Loucy (cell line): ENCODE data around the gene ANKRD49.

ENCODE experiments used
- H2AFZ ChIP-seq: fragments of 200-600 bp; sonication (generic); 2 replicates; pipeline ENCODE4 v1.6.0; 2016; ENCODE audit warnings: antibody characterized with exemption, mild to moderate bottlenecking, low read length, moderate library complexity
- H3F3A ChIP-seq: fragments of 200-600 bp; 2 replicates; pipeline ENCODE4 v1.6.0; 2016; ENCODE audit warnings: antibody characterized with exemption, low read depth, mild to moderate bottlenecking
- H3K27me3 ChIP-seq: fragments of 200-600 bp; sonication (generic); 2 replicates; pipeline ENCODE4 v1.6.1; 2014; ENCODE audit warnings: low read length, mild to moderate bottlenecking; ENCODE audit not compliant: insufficient read depth, poor library complexity, severe bottlenecking
- H3K36me3 ChIP-seq: fragments of 200-600 bp; sonication (generic); 2 replicates; pipeline ENCODE4 v1.6.1; 2016; ENCODE audit warnings: low read length; ENCODE audit not compliant: insufficient read depth
- H3K4me1 ChIP-seq: fragments of 200-600 bp; sonication (generic); 2 replicates; pipeline ENCODE4 v1.5.1; 2014; ENCODE audit warnings: low read length, mild to moderate bottlenecking; ENCODE audit not compliant: insufficient read depth, poor library complexity, severe bottlenecking
- H3K4me2 ChIP-seq: fragments of 200-600 bp; sonication (generic); 2 replicates; pipeline ENCODE4 v1.6.0; 2014; ENCODE audit warnings: antibody characterized with exemption, low read length, low read depth, mild to moderate bottlenecking; ENCODE audit not compliant: poor library complexity, severe bottlenecking
- H3K4me3 ChIP-seq: fragments of 200-600 bp; sonication (generic); 2 replicates; pipeline ENCODE4 v1.5.1; 2014; ENCODE audit warnings: low read length, mild to moderate bottlenecking, mixed read lengths; ENCODE audit not compliant: poor library complexity, severe bottlenecking
- H3K79me2 ChIP-seq: fragments of 200-600 bp; sonication (generic); 2 replicates; pipeline ENCODE4 v1.6.1; 2014; ENCODE audit warnings: low read length; ENCODE audit not compliant: insufficient read depth
- H3K9ac ChIP-seq: fragments of 200-600 bp; sonication (generic); 2 replicates; pipeline ENCODE4 v1.6.0; 2014; ENCODE audit warnings: mild to moderate bottlenecking, low read depth, low read length, moderate library complexity; ENCODE audit not compliant: poor library complexity, severe bottlenecking
- H3K9me2 ChIP-seq: fragments of 200-600 bp; sonication (generic); replicated peaks from 2 replicates; pipeline ENCODE4 v1.6.1; 2016; ENCODE audit warnings: low read depth, low read length, mixed read lengths
- H3K9me3 ChIP-seq: fragments of 200-600 bp; sonication (generic); 2 replicates; pipeline ENCODE4 v1.6.1; 2014; ENCODE audit warnings: mild to moderate bottlenecking, antibody characterized with exemption, low read length, low read depth; ENCODE audit not compliant: insufficient read depth
- H4K20me1 ChIP-seq: fragments of 200-600 bp; sonication (generic); 2 replicates; pipeline ENCODE4 v1.6.0; 2014; ENCODE audit warnings: antibody characterized with exemption, low read length, mild to moderate bottlenecking; ENCODE audit not compliant: insufficient read depth, poor library complexity, severe bottlenecking
- CTCF ChIP-seq: fragments of 200-600 bp; sonication (generic); conservative IDR thresholded peaks from 2 replicates; pipeline ENCODE4 v1.5.1; 2014; ENCODE audit warnings: mild to moderate bottlenecking, antibody characterized with exemption, low read length
- EZH2phosphoT487 ChIP-seq: fragments of 200-600 bp; IDR thresholded peaks from 2 replicates; pipeline ENCODE4 v1.6.1; 2018; ENCODE audit warnings: antibody characterized with exemption, mild to moderate bottlenecking, moderate library complexity, borderline replicate concordance

The ANKRD49 gene

GRCh38 chr11:94452988-94453387, 40.8 kb upstream of the ANKRD49 start:
- Histone ChIP-seq H4K20me1 (no peaks in the 10 kb centered on the region), H3K27me3 (no peaks in the 10 kb centered on the region), H3K4me2 (no peak overlapping the region), H3K4me1 (no peaks in the 10 kb centered on the region), H3F3A (no peaks in the 10 kb centered on the region), H2AFZ (no peak overlapping the region), H3K9ac (no peak overlapping the region), H3K9me2 (no peaks in the 10 kb centered on the region), H3K36me3 (peaks cover 37% of the 10 kb centered on the region; the same call in 1 of the 2 replicates), H3K4me3 (no peak overlapping the region), H3K79me2 (no peaks in the 10 kb centered on the region), H3K9me3 (no peaks in the 10 kb centered on the region)
- TF ChIP-seq EZH2phosphoT487 (no peak), CTCF (no peak)

- Histone ChIP-seq H3K4me1 (no peaks in the 10 kb centered on the region), H3K27me3 (no peaks in the 10 kb centered on the region), H3K4me2 (no peak overlapping the region), H3K36me3 (peaks cover 45% of the 10 kb centered on the region; the same call in 1 of the 2 replicates), H3K4me3 (no peak overlapping the region), H3F3A (no peaks in the 10 kb centered on the region), H3K9me3 (no peaks in the 10 kb centered on the region), H4K20me1 (no peaks in the 10 kb centered on the region), H3K9ac (no peak overlapping the region), H3K9me2 (no peaks in the 10 kb centered on the region), H2AFZ (no peak overlapping the region), H3K79me2 (no peaks in the 10 kb centered on the region)
- TF ChIP-seq CTCF (no peak), EZH2phosphoT487 (no peak)
Observed at GRCh38 chr11:94454301-94454700, 39.5 kb upstream of the ANKRD49 start.

- Histone ChIP-seq H3K79me2 (no peaks in the 10 kb centered on the region), H3K4me3 (no peak overlapping the region), H3K36me3 (peaks cover 57% of the 10 kb centered on the region), H3K27me3 (no peaks in the 10 kb centered on the region), H3K9ac (no peak overlapping the region), H3K9me3 (no peaks in the 10 kb centered on the region), H2AFZ (no peak overlapping the region), H3F3A (no peaks in the 10 kb centered on the region), H3K4me1 (no peaks in the 10 kb centered on the region), H4K20me1 (no peaks in the 10 kb centered on the region), H3K4me2 (no peak overlapping the region), H3K9me2 (no peaks in the 10 kb centered on the region)
- TF ChIP-seq CTCF = no peak
- no peak for TF ChIP-seq EZH2phosphoT487
Observed at GRCh38 chr11:94455861-94456260, 37.9 kb upstream of the ANKRD49 start.
